HG03378 (cell line): Measurements from ENCODE around the gene C3orf22.

Experiments used
- ATAC-seq: cut with Tn5 transposase; IDR thresholded peaks from one replicate; pipeline ENCODE4 v1.9.1; 2021; ENCODE audit warnings: mild to moderate bottlenecking, moderate library complexity; ENCODE audit not compliant: unreplicated experiment

Gene C3orf22

GRCh38 chr3:126557415-126557745 lies 1.4 kb downstream of the C3orf22 start:
- ATAC-seq = no peak

- ATAC-seq = no peak
Observed at GRCh38 chr3:126556637-126557414, 1.9 kb downstream of the C3orf22 start.

GRCh38 chr3:126555795-126556636 lies 2.7 kb downstream of the C3orf22 start:
- ATAC-seq = no peak

- no peak for ATAC-seq
Observed at GRCh38 chr3:126554560-126555525, 3.9 kb downstream of the C3orf22 start.

- no peak for ATAC-seq
Observed at GRCh38 chr3:126553284-126554084, 5.2 kb downstream of the C3orf22 start.

- ATAC-seq = no peak
Observed at GRCh38 chr3:126552688-126553283, 5.9 kb downstream of the C3orf22 start.

- ATAC-seq = no peak
Observed at GRCh38 chr3:126551839-126552687, 6.7 kb downstream of the C3orf22 start.

GRCh38 chr3:126551121-126551838 lies 7.5 kb downstream of the C3orf22 start:
- ATAC-seq = no peak

GRCh38 chr3:126550488-126551051 lies 8.2 kb downstream of the C3orf22 start:
- no peak for ATAC-seq

- no peak for ATAC-seq
Observed at GRCh38 chr3:126549861-126550487, 8.8 kb downstream of the C3orf22 start.

- no peak for ATAC-seq
Observed at GRCh38 chr3:126548556-126549466, 9.9 kb downstream of the C3orf22 start.

GRCh38 chr3:126547721-126548120 lies 11.0 kb downstream of the C3orf22 start:
- no peak for ATAC-seq

- no peak for ATAC-seq
Observed at GRCh38 chr3:126546549-126547239, 12.0 kb downstream of the C3orf22 start.

- no peak for ATAC-seq
Observed at GRCh38 chr3:126546013-126546412, 12.7 kb downstream of the C3orf22 start.

GRCh38 chr3:126545544-126545943 lies 13.2 kb downstream of the C3orf22 start:
- no peak for ATAC-seq
